ENCODE measurements around the gene MCF2L. TPM values are rescaled to one million over a fixed set of nuclear protein-coding genes. Genes with fewer than 3 reads are reported as not detected.
"Not testable (repeated sequence)": the region's sequence is repeated elsewhere in the genome, so short reads cannot be mapped to it uniquely, and the experiment has no call there.

MCF2L gene
- polyA plus RNA-seq (2013, experiment 1 of 2; ENCODE audit: insufficient read length): 0.42 TPM
- polyA plus RNA-seq (2013, experiment 2 of 2; ENCODE audit: insufficient read length): 0.34 TPM

- peak; percentile 29 for DNase-seq
Measured at GRCh38 chr13:112968910-112969691, at the start of gene MCF2L. Gene MCF2L, plus strand, starts transcription at chr13:112969214. Its CDS starts 166 bp downstream, at chr13:112969380.

- DNase-seq: no peak
Measured at GRCh38 chr13:112923962-112924361, 45.1 kb upstream of the MCF2L start.

GRCh38 chr13:112924365-112924764 lies 44.6 kb upstream of the MCF2L start:
- no peak for DNase-seq

- no peak for DNase-seq
Measured at GRCh38 chr13:112926003-112926402, 43.0 kb upstream of the MCF2L start.

GRCh38 chr13:112926993-112927392 lies 42.0 kb upstream of the MCF2L start:
- DNase-seq: no peak

- no peak for DNase-seq
Measured at GRCh38 chr13:112928020-112928971, 40.7 kb upstream of the MCF2L start.

GRCh38 chr13:112928972-112929782 lies 39.8 kb upstream of the MCF2L start:
- peak; percentile 34 for DNase-seq

- no peak for DNase-seq
Measured at GRCh38 chr13:112929783-112930055, 39.3 kb upstream of the MCF2L start.

- DNase-seq: no peak
Measured at GRCh38 chr13:112930192-112930591, 38.8 kb upstream of the MCF2L start.

GRCh38 chr13:112931028-112931934 lies 37.7 kb upstream of the MCF2L start:
- peak; percentile 75 for DNase-seq

- DNase-seq: no peak
Measured at GRCh38 chr13:112932971-112933370, 36.0 kb upstream of the MCF2L start.

- no peak for DNase-seq
Measured at GRCh38 chr13:112933649-112934048, 35.4 kb upstream of the MCF2L start.

GRCh38 chr13:112934078-112934477 lies 34.9 kb upstream of the MCF2L start:
- DNase-seq: no peak

GRCh38 chr13:112938680-112939079 lies 30.3 kb upstream of the MCF2L start:
- DNase-seq: no peak

GRCh38 chr13:112940236-112940635 lies 28.8 kb upstream of the MCF2L start:
- no peak for DNase-seq

- DNase-seq: no peak
Measured at GRCh38 chr13:112941349-112941748, 27.7 kb upstream of the MCF2L start.

- DNase-seq: not testable (repeated sequence)
Measured at GRCh38 chr13:112941765-112942164, 27.2 kb upstream of the MCF2L start.

GRCh38 chr13:112942689-112943308 lies 26.2 kb upstream of the MCF2L start:
- DNase-seq: peak; percentile 89

GRCh38 chr13:112943309-112944125 lies 25.5 kb upstream of the MCF2L start:
- peak; percentile 13 for DNase-seq

GRCh38 chr13:112947796-112948195 lies 21.2 kb upstream of the MCF2L start:
- DNase-seq: no peak

Data from fibroblast of skin of abdomen (primary cell).